ENCODE data around the gene ERGIC1. TPM values are rescaled to one million over a fixed set of nuclear protein-coding genes. Genes with fewer than 3 reads are reported as not detected.

Gene ERGIC1
- total RNA-seq, 4 donors from 2014 or later: 116 to 172 (median 144) TPM

Small RNA genes within 50 kb of the gene (small RNA-seq; reads per million reads assigned to genes)
- 0 reads per million in 4 donors for gene AC022217.4

Other genes starting within 250 kb of the ERGIC1 start
- gene NEURL1B, start 193.0 kb upstream of the ERGIC1 start, total RNA-seq: 10 to 100 TPM; 21.7 to 59.9 (median 41.5) TPM
- 100 to 1,000 TPM; 488 to 965 (median 649) TPM for gene DUSP1, start 63.1 kb upstream of the ERGIC1 start, total RNA-seq
- 10 to 100 TPM; 14.7 to 34.9 (median 22.5) TPM for gene RPL26L1, start 125.2 kb downstream of the ERGIC1 start, total RNA-seq
- 100 to 1,000 TPM in 3 of 4 donors, 10 to 100 TPM in 1; 94.0 to 163 (median 124) TPM for gene ATP6V0E1, start 149.5 kb downstream of the ERGIC1 start, total RNA-seq
- 10 to 100 TPM; 44.2 to 72.7 (median 64.0) TPM for gene CREBRF, start 222.1 kb downstream of the ERGIC1 start, total RNA-seq

All from gastroesophageal sphincter (tissue), 4 donors.